GM21723 (cell line): ENCODE data around the gene MAP3K4.

Experiments used
- ATAC-seq: cut with Tn5 transposase; IDR thresholded peaks from one replicate; pipeline ENCODE4 v1.9.1; 2021; ENCODE audit warnings: mild to moderate bottlenecking, moderate library complexity; ENCODE audit not compliant: unreplicated experiment

MAP3K4 gene

DNA sequence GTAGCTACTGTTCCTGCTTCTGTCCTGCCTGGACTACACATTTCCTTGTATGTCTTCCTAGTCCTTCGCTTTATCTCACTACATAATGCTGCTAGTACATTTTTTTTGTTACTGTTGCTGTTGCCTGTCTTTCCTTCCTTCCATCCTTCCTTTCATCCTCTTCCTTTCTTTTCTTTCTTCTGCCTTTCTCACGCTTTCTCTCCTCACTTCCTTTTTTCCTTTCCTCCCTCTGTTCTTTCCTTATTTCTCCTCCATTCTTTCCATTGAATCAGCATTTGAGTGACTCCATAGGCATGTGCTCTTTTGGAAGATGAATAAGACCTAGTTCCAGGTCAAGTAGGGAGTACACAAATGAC is 46.3 kb downstream of the MAP3K4 start:
- no peak for ATAC-seq

DNA sequence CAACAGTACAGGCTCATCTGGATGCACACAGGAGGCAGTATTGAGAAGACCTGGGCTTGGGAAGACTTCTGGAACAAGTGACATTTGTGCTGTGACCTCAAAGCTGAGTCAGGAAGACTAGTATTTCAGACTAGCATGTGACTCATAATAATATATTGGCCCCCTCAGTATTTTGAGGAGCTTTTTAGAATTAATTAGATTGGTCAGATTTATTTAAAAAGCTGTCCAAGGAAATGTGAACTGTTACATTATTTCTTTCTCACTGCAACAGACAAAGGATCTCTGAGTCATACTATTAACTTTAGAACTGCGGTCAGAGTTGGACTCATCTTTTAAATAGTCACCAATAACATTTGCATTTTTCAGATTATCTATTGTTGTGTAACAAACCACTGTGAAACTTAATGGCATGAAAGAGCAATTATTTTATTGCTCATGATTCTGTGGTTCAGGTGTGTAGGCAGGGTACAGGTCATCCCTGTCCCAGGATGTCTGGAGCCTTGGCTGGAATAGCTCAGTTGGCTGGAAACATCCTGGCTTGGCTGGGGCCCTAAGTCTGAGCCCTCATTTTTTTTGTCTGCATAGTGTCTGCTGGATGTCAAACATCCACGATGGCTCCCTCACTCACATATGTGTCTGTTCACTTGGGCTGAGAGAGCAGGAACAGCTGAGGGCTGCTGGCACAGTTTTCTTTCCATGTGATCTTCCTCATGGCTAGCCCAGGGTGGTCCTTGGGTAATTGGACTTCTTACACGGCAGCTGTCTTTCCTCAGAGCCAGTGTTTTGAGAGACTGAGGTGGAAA is 46.9 kb downstream of the MAP3K4 start:
- ATAC-seq: peak; percentile 89

DNA sequence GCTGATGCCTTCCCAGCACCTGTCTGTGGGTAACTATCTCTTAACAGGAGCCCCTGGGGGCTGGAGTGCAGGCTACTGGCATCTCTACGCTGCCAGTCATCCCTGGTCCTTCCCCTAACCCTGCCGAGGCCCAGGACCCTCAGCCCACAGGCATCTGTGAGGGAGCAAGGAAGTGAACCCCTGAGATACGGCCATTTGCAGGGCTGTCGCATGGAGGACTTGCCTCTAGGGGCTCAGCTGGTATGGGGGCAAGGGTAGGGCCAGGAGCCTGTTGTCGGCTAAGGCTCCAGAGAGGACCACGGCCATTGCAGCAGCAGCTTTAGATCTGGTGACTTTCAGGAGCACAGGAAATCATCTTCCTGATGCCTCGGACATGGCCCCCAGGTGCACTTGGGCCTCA is 49.7 kb downstream of the MAP3K4 start:
- no peak for ATAC-seq

DNA sequence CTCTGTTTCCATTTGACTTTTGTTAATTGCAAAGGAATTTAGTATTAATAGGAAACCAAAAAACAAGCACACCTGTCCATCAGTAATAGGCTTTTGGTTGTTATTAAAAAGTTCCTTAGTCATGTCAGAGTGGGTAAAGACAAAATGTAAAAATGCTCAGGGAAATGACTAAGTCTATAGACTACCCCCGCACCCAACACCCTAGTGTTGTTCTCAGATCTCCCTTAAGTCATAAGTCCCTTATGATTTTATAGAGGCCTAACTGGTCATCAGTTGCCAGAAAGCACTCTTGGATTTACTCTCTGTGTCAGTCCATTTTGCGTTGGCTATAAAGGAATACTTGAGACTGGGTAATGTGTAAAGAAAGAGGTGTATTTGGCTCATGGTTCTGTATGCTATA is 52.8 kb downstream of the MAP3K4 start:
- ATAC-seq: no peak

DNA sequence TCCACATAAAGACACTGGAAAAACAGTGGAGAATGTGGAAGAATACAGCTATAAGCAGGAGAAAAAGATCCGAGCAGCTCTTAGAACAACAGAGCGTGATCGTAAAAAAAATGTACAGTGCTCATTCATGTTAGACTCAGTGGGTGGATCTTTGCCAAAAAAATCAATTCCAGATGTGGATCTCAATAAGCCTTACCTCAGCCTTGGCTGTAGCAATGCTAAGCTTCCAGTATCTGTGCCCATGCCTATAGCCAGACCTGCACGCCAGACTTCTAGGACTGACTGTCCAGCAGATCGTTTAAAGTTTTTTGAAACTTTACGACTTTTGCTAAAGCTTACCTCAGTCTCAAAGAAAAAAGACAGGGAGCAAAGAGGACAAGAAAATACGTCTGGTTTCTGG is 57.1 kb downstream of the MAP3K4 start:
- no peak for ATAC-seq

DNA sequence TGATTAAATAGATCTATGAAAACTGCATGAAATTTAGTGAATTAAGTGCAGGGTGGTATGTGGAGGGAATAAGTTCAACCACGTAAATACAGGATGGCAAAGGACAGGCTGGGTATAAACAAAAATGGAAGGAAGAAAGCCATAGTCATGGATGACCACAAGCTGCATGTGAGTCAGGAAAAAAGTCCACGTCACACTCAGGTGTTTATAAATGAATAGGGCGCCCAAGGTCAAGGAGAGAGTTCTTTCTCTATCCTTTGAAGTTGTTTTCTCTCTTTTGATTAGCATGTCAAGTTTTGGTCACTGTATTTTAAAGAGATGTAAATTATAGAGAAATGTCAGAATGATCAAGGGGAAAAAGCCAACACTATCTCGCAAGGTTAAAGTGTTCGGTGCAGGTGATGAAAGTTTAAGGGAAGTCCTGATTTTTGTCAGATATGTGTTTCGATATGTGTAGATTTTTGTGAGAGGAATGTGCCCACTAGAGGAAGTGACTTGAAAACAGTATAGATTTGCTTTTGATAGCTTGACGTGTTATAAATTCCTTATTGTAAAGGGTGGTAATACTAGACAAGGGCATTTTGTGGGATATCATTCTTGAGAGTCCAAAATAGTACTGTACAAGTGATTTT is 58.7 kb downstream of the MAP3K4 start:
- no peak for ATAC-seq

DNA sequence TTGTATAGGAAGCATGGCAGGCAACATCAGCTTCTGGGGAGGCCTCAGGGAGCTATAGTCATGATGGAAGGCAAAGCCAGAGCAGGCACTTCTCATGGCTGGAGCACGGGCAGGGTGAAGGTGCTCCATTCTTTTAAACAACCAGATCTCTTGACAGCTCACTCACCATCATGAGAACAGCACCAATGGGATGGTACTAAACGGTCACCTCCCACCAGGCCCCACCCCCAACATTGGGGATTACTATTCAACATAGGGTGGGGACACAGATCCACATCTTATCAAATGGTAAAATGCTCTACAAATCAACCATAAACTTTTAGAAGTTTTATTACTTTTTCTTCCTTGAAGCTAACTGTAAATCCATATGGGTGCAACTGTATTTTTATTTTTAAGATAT is 61.5 kb downstream of the MAP3K4 start:
- ATAC-seq: no peak

DNA sequence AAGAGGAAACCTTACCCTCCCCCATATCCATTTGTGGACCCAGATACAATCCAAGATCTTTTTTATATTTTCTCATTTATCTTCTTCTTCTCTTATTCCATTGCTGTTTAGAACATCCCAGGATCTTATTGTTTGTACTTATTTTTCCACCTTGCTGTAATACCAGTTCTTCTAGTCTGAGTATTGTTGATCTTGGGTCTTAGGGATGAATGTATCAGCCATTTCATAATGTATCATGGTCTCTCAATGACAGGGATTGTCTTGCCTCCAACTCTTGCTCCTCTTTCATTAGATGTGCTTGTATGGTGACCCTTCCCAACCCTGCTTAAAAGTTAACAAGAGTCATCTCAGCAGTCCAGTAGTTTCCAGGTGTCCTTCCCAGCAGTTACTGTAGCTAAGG is 63.3 kb downstream of the MAP3K4 start:
- no peak for ATAC-seq

DNA sequence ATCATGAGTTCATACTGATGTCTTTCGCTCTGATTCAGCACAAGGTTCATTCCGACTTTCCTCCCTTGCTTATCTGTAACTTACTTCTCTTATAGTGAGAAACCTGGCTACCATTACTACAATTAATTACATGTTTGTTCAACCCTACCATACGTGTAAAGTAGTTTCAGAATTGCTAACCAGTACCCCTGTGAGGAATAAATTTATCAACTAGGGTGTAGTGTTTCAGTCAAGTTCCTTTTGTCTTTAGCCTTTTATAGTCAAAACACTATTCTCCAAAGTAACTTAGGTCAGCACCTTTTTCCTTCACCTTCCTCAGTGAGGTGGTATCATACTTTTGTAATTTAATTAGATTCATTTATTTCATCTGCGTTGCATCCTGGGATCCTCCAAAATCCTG is 64.9 kb downstream of the MAP3K4 start:
- peak; percentile 43 for ATAC-seq

DNA sequence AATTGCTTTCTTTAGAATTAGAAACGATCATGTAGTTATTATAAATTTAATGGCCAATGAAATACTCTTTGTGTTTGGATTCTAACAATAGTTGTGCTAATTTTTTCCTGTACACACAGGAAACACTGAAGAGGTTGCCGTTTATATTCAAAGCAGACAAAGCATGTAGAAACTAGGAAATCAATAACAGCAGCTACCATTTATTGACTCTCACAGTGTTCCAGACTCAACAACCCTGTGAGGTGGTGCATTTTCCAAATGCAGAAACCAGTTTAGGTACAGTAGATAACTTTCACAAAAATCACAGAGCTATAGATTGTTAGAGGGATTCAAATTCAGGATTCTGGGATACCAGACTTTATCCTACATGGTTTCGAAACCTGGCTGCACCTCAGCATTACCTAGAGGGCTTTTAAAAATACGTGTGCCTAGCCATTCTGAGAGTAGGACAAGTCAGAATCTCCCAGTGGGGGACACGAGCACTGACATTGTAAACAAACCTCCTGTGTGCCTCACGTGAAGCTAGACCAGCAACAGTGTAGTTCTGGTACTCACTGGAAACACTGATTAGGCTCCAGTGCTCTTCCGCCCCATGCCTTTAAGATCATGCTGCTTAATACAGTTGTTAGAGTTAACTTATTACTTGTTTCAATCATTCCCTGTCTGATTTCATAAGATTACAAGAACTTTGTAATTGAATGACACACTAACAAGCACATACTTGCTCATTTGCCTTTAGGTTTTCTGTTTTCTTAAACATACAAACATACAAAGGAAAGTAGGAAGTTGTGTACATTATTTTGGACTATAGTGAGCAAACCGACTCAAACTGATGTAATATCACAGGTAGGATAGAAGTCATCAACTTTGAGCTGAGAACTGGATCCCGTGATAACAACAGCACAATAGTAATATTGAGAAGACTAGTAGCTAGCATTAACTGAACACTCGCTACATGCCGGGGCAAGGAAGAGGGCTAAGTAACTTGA is 65.8 kb downstream of the MAP3K4 start:
- ATAC-seq: no peak

DNA sequence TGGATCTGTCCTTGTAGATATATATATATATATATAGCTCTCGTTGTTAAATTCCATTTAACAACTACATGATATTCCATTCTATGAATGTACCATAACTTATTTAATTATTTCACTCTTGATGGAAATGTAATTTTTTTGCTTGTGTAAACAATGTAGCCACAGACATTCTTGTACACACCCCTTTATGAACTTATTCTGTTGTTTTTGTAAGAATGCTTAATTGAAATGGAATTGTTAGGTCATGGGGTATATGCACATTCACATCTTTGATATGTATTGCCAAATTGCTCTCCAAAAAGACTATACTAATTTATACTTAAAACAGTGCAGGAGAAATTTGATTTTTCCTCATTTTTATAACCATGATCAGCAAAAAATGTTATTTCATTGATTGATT is 67.2 kb downstream of the MAP3K4 start:
- ATAC-seq: no peak

DNA sequence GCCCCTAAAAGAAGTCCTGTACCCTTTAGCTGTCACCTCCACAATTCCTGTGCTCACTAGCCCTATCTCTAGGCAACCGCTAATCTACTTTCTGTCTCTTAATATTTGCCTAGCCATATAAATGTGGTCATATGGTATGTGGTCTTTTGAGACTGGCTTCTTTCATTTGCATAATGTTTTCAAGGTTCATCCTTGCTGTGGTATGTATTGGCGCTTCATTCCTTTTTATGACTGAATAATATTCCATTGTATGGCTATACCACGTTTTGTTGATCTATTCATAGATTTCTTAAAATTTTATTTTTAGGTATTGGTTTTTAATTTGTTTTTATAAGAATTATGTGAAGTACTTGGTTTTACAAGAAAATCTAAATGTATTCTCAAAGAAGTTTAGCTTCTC is 70.0 kb downstream of the MAP3K4 start:
- ATAC-seq: no peak

DNA sequence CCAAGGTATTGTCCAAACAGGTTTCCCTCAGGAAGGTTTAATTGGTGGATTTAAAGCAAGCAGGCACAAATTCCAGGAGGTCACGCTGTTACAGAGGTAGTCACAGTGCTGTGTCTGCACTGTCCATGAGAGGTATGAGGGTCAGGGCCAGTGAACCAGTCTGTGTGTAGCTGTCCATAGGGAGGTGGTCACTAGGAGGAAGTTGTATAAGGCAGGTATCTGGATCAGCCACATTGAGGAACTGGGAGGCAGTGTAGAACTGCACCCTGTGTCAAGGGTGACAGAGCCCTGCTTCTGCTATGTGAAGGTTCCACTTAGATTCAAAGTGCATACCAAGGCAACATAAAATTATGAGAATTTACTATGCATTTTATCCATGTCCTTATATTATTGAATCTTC is 73.3 kb downstream of the MAP3K4 start:
- no peak for ATAC-seq

DNA sequence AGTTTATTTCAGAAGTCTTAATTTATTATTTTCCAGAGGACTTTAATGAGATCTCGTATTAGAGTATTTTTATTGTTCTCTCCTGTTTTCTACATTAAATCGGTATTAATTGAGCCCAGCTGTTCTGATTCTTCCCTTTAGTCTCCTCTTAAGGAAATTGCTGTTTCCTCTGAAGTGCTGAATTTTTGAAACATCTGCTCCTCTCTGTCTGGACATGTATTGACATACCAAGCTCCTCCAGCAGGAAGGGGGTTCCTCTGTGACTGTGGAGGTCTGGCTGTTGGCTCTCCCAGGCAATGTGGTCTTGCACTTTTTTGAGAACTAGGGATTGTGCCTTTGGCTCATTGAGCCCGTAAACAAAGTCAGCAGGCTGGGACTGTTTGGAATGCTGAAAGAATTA is 74.9 kb downstream of the MAP3K4 start:
- no peak for ATAC-seq

DNA sequence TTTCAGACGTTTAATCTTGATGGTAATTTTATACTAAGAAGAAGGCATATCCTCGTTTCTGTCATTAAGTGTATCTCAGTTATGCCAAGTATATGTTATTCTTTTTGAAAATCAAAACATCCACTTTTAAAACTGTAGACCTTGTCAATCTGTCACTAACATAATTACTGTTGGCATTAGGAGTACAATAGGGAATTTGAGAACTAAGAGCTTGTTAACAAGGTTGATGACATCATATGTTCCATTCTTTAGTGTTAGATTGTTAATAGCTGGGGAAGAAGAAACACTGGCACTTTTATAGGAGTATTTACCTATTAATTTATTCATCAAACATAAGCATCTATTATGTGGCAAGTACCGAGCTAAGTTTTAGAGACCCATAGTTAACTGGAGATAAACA is 76.2 kb downstream of the MAP3K4 start:
- ATAC-seq: no peak

DNA sequence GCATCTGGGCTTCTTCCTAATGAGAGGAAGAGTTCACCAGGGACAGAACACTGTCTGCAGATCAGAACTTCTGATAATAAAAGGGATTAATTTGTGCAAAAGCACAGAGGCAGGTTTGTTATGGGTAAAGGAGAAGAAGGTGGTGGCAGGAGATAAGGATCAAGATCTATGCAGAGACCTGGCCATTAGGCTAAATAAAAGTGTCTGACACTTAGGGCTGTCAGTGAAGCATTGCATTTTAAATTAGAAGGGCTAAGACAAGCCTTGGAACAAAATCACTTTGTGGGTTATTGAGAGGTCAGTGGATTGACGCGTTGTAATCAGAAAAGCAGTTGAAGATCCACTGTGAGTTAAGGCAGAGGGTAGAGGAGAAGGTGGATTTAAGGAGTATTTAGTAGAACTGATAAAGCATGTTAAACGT is 76.8 kb downstream of the MAP3K4 start:
- ATAC-seq: no peak

DNA sequence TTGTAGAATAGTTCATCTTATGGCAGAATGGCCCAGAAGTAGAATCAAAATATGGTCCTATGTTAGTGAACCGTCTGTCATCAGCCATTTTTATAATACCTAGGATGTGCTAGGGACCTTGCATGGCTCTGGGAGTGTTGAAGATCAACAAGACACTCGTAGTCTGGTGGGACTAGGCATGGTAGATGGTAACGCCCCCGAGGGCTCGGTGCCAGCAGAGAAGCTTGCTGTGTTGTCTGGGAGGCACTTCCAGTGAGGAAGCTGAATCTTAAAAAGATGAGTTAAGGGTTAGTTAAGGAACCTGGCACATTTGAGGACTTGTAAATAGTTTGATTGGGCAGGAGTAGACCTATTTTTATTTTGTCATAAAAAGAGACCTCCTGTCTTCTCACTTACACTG is 82.4 kb downstream of the MAP3K4 start:
- no peak for ATAC-seq

DNA sequence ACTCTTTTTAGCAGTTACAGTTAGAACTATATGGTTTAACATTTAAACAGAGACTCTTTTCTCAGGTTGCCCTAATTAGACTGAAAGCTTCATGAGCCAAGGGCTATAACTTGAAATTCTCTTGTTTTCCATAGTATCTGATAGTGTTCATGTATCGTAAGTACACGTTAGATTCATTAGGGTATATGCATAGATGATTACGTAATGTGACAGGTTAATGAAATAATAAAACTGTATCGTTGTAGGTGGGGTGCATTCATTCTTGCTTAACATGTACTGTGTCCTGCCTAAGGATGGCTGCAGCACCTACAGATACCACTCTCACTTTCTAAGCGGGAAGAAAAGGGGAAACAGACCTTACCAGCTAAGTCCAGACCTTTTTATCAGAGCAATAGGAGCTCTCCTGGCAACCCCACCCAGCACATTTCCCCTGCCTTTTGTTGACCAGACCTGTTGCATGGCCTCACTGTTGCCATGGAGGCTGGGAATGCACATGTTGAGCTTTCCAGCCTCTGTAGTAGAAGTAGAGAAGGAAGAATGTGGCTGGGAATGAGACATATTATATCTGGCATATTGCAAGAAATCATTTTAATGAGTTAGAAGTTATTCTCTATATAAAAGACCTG is 83.0 kb downstream of the MAP3K4 start:
- no peak for ATAC-seq

DNA sequence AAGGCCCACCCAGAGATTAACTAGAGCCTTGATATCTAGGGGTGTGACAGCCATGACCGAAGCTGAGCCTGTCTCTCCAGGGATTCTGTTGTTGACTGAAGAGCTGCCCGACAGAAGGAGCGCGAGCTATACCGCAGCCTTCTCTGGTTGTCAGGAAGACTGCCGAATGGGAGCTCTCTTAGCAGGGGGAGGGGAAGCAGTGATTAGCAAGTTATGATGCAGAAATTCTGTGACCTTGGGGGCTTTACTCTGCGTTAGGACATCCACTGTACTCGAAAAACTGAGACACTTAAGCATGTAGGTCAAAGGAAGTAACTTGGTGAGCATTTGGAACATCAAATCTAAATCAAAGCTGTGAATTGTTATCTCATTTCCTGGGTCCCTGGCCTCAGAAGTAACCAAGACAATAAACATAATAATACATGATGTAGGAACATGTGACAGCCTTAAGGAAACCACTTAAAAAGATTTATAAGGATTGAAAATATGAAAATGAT is 84.7 kb downstream of the MAP3K4 start:
- no peak for ATAC-seq

DNA sequence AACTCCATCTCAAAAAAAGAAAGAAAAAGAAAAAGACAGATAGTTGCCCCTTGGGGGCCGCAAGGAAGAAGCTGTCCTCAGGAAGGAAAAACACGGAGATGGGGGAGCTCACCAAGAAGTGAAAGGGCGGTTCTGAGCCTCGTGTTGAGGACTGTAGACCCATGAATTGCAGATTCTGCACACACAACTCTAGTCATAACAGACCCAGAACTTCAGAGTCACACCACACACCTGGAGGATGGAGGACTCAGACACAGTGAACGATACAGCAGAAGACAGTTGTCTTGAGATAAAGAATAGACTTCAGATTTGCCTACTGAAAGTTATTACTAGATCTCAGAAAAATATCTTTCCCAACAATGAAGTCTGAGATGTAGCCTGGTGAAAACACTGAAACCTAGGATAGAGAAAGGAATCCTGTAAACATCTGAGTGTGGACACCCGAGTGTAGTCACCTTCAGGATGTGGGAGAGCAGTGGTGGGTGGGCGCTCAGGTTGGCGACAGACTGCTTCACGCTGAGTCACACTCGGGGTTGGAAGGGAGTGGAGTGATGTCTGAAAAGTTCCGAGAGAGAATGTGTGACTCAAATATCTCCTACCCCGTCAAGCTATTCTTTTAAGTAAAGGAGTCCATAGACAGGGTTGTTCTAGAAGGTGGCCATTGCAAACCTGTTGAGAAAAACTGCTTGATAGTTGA is 88.1 kb downstream of the MAP3K4 start:
- ATAC-seq: no peak
